Fibroblast of mammary gland (primary cell): ENCODE data around the gene SYNPO2L.
A peak's percentile ranks its signal among the peaks of the same experiment; 100 is the strongest.

Experiments
- DNase-seq: peaks from one replicate; pipeline ENCODE4 v3.0.0-alpha.2; 2010; ENCODE audit warnings: low read depth
- H3K4me3 ChIP-seq: 2 replicates; pipeline ENCODE4 v1.5.1; 2011; ENCODE audit warnings: low read depth, mild to moderate bottlenecking, low read length, moderate library complexity; ENCODE audit not compliant: control insufficient read depth
- CTCF ChIP-seq: conservative IDR thresholded peaks from 2 replicates; pipeline ENCODE4 v1.5.1; 2011; ENCODE audit warnings: low read depth, low read length, inconsistent platforms; ENCODE audit not compliant: control insufficient read depth, insufficient read depth

SYNPO2L gene

GRCh38 chr10:73655257-73655989, 406 bp downstream of the SYNPO2L start:
- DNase-seq = no peak
- no peak for TF ChIP-seq CTCF
- no peak overlapping the region for H3K4me3 ChIP-seq

DNA sequence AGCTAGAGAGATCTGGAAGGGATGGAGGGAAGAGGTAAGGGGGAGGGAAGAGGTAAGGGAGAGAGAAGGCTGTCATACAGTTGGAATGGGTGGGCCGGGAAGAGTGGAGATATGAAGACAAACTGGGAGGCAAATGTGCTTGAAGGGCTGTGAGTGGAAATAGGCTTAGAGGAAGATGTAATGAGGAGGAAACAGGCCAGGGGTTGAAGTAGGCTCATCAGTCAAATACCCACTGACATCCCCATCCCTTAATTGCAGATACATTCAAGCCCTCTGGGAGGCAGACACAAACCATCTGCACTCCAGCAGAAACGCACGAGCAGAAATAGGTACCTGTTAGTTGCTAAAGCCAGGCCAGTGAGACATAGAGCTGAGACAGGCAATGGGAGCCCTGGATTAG, 2.1 kb downstream of the SYNPO2L start:
- TF ChIP-seq CTCF = peak; percentile 14
- no peak overlapping the region for H3K4me3 ChIP-seq
- DNase-seq = peak; percentile 33

DNA sequence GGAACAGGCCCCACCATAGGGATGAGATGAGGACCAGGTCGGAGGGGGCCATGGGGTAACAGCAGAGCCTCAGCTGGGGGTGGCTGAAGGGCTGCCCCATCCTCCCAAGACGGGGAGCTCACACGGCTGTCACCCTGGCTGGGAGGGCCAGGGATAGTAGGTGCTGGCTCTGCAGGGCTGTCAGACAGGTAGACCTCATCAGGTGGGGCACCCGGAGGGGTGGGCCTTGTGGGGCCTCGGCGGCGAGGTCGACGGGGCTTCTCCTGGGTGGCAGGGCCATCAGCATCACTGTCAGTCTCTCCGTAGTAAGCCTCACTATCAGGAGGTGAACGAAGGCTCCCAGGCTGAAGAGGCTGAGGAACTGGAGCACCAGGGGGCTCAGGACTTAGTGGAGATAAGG, 2.6 kb downstream of the SYNPO2L start:
- no peak for TF ChIP-seq CTCF
- no peak for DNase-seq
- H3K4me3 ChIP-seq = no peak overlapping the region

- no peak for TF ChIP-seq CTCF
- peak; percentile 87 for DNase-seq
- H3K4me3 ChIP-seq = no peak overlapping the region
These were observed 5.1 kb downstream of the SYNPO2L start for GRCh38 chr10:73650537-73651331.

DNA sequence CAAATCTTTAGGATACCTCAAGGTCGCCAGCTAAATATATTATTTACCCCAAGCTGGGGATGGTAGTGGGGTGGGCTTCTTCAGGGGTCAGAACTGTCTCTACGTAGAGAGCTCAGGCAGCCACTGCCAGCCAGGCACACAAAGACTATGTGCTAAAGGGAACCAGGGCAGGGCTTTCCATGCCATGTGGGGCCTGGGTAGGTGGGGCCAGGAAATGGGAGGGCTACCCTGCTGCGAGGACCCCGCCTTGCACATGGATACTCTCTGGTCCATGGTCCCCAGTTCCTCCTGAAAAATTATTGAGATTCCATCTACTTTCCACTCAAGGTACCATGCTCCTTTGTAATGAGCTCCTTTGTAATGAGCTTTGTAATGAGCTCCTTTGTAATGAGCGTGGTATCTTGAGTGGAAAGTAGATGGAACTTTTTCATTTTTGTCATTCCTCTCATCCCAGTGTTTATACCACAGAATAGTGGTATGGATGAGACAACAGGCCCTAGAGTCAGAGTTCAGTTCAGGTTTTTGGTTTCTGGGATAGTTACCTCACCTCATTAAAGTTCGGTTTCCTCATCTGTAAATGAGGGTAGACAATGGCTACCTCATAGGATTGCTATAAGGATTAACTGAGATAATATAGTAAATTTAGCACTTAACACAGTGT, 5.8 kb downstream of the SYNPO2L start:
- DNase-seq = peak; percentile 32

More for the DNA sequence above, 5.8 kb downstream of the SYNPO2L start:
- TF ChIP-seq CTCF = no peak
- no peak overlapping the region for H3K4me3 ChIP-seq
